ENCODE data around the gene CREB3L2. TPM values are rescaled to one million over a fixed set of nuclear protein-coding genes. Genes with fewer than 3 reads are reported as not detected.

The CREB3L2 gene
- total RNA-seq, 4 donors from 2014 or later, result 43.5 to 73.0 (median 51.2) TPM

GRCh38 chr7:137962491-137962874, 39.4 kb downstream of the CREB3L2 start:
- H3K27me3 ChIP-seq, result no peaks in the 10 kb centered on the region
- DNase-seq (ENCODE audit: low spot score in 2 of 2), result no peak
- WGBS, 2 donors, result 68 to 77% methylated on average over 5 of the region's 5 CpGs
- H3K36me3 ChIP-seq, result peaks cover 0 to 8% (median 0%) of the 10 kb centered on the region in 3 donors
- peaks cover 0 to 92% (median 21%) of the 10 kb centered on the region in 4 donors for H3K4me1 ChIP-seq
- H3K27ac ChIP-seq, result peak overlapping the region in 1 of 4 donors; percentile 26
- TF ChIP-seq EP300 (IDR thresholded peaks at IDR 0.05) (no peak), POLR2A (IDR thresholded peaks at IDR 0.05) (no peak), CTCF (IDR thresholded peaks at IDR 0.05) (no peak)
- no peak overlapping the region for H3K4me3 ChIP-seq
- no peaks in the 10 kb centered on the region for H3K9me3 ChIP-seq

GRCh38 chr7:137961200-137962177, 40.4 kb downstream of the CREB3L2 start:
- no peak for TF ChIP-seq CTCF (IDR thresholded peaks at IDR 0.05)
- TF ChIP-seq POLR2A (IDR thresholded peaks at IDR 0.05), result no peak
- no peak for TF ChIP-seq EP300 (IDR thresholded peaks at IDR 0.05)

GRCh38 chr7:137960020-137960419, 41.9 kb downstream of the CREB3L2 start:
- 72 to 80% methylated on average over 1 of the region's 1 CpG for WGBS, 2 donors
- peaks cover 0 to 8% (median 0%) of the 10 kb centered on the region in 3 donors for H3K36me3 ChIP-seq
- no peak overlapping the region for H3K4me3 ChIP-seq
- TF ChIP-seq EP300 (IDR thresholded peaks at IDR 0.05), result no peak
- no peak for TF ChIP-seq CTCF (IDR thresholded peaks at IDR 0.05)
- no peak for TF ChIP-seq POLR2A (IDR thresholded peaks at IDR 0.05)
- no peak for DNase-seq (ENCODE audit: low spot score in 2 of 2)
- no peak overlapping the region for H3K27ac ChIP-seq
- no peaks in the 10 kb centered on the region for H3K9me3 ChIP-seq
- H3K4me1 ChIP-seq, result peaks cover 0 to 92% (median 8%) of the 10 kb centered on the region in 4 donors
- H3K27me3 ChIP-seq, result no peaks in the 10 kb centered on the region

More at GRCh38 chr7:137961200-137962177, 40.4 kb downstream of the CREB3L2 start:
- Histone ChIP-seq H3K27ac (no peak overlapping the region), H3K27me3 (no peaks in the 10 kb centered on the region), H3K4me1 (peaks cover 0 to 92% (median 19%) of the 10 kb centered on the region in 4 donors), H3K9me3 (no peaks in the 10 kb centered on the region), H3K4me3 (no peak overlapping the region), H3K36me3 (peaks cover 0 to 8% (median 0%) of the 10 kb centered on the region in 3 donors)
- WGBS, 2 donors, result 85% methylated on average over 11 of the region's 11 CpGs
- no peak for DNase-seq (ENCODE audit: low spot score in 2 of 2)

GRCh38 chr7:137958470-137959431, 43.1 kb downstream of the CREB3L2 start:
- Histone ChIP-seq H3K36me3 (peaks cover 0 to 8% (median 0%) of the 10 kb centered on the region in 3 donors), H3K4me1 (peaks cover 0 to 92% (median 12%) of the 10 kb centered on the region in 4 donors), H3K4me3 (no peak overlapping the region), H3K27ac (peak overlapping the region in 2 of 4 donors; percentile 34 to 51), H3K27me3 (no peaks in the 10 kb centered on the region), H3K9me3 (no peaks in the 10 kb centered on the region)
- 81 to 82% methylated on average over 4 of the region's 4 CpGs for WGBS, 2 donors
- DNase-seq (ENCODE audit: low spot score in 2 of 2), result no peak
- TF ChIP-seq CTCF (IDR thresholded peaks at IDR 0.05), result no peak
- TF ChIP-seq POLR2A (IDR thresholded peaks at IDR 0.05), result no peak
- no peak for TF ChIP-seq EP300 (IDR thresholded peaks at IDR 0.05)
